H9 (cell line): ENCODE measurements around the gene BPIFA1. TPM values are rescaled to one million over a fixed set of nuclear protein-coding genes. Genes with fewer than 3 reads are reported as not detected.

Experiments
- DNase-seq: peaks from one replicate; pipeline ENCODE4 v3.0.0-alpha.2; 2017
- H2AFZ ChIP-seq: one replicate; pipeline ENCODE4 v1.6.1; 2013; ENCODE audit warnings: mild to moderate bottlenecking, low read length, control low read depth, moderate library complexity
- H2AK5ac ChIP-seq: 2 replicates; pipeline ENCODE4 v1.6.1; 2013; ENCODE audit warnings: low read length, control low read depth, mixed read lengths; ENCODE audit not compliant: insufficient read length
- H2BK120ac ChIP-seq: one replicate; pipeline ENCODE4 v1.6.1; 2013; ENCODE audit warnings: low read depth, mild to moderate bottlenecking, low read length, control low read depth, inconsistent platforms; ENCODE audit not compliant: poor library complexity, severe bottlenecking
- H2BK12ac ChIP-seq: 2 replicates; pipeline ENCODE4 v1.6.1; 2013; ENCODE audit warnings: low read length, control low read depth, mixed read lengths, low read depth; ENCODE audit not compliant: insufficient read length
- H2BK15ac ChIP-seq: 2 replicates; pipeline ENCODE4 v1.6.1; 2013; ENCODE audit warnings: low read depth, low read length, control low read depth
- H2BK20ac ChIP-seq: one replicate; pipeline ENCODE4 v1.6.1; 2013; ENCODE audit warnings: low read depth, mild to moderate bottlenecking, low read length, control low read depth, inconsistent platforms; ENCODE audit not compliant: poor library complexity, severe bottlenecking
- H2BK5ac ChIP-seq: 2 replicates; pipeline ENCODE4 v1.6.1; 2013; ENCODE audit warnings: low read length, control low read depth, mixed read lengths; ENCODE audit not compliant: insufficient read length
- H3K14ac ChIP-seq: 2 replicates; pipeline ENCODE4 v1.6.1; 2013; ENCODE audit warnings: low read length, control low read depth; ENCODE audit not compliant: insufficient read depth
- H3K18ac ChIP-seq: 2 replicates; pipeline ENCODE4 v1.6.1; 2013; ENCODE audit warnings: low read depth, mild to moderate bottlenecking, mixed read lengths, low read length, control low read depth; ENCODE audit not compliant: insufficient read length
- H3K23ac ChIP-seq: 2 replicates; pipeline ENCODE4 v1.6.1; 2013; ENCODE audit warnings: low read length, control low read depth, mixed read lengths, low read depth; ENCODE audit not compliant: insufficient read length
- H3K23me2 ChIP-seq: 2 replicates; pipeline ENCODE4 v1.6.1; 2013; ENCODE audit warnings: low read depth, mild to moderate bottlenecking, mixed read lengths, low read length, control low read depth; ENCODE audit not compliant: insufficient read length, poor library complexity, severe bottlenecking
- H3K27ac ChIP-seq: 2 replicates; pipeline ENCODE4 v1.5.1; 2013; ENCODE audit warnings: low read length, control low read depth, mixed read lengths, low read depth; ENCODE audit not compliant: insufficient read length
- H3K27me3 ChIP-seq: 2 replicates; pipeline ENCODE4 v1.6.1; 2013; ENCODE audit warnings: low read length, control low read depth, inconsistent platforms; ENCODE audit not compliant: insufficient read depth
- H3K4ac ChIP-seq: 2 replicates; pipeline ENCODE4 v1.6.1; 2013; ENCODE audit warnings: low read depth, mild to moderate bottlenecking, control low read depth, inconsistent platforms, low read length, moderate library complexity
- H3K4me1 ChIP-seq: 2 replicates; pipeline ENCODE4 v1.6.1; 2013; ENCODE audit warnings: low read length, control low read depth, inconsistent platforms; ENCODE audit not compliant: insufficient read depth
- H3K4me2 ChIP-seq: 2 replicates; pipeline ENCODE4 v1.6.1; 2013; ENCODE audit warnings: low read length, control low read depth, mixed read lengths; ENCODE audit not compliant: insufficient read length, insufficient read depth
- H3K56ac ChIP-seq: 2 replicates; pipeline ENCODE4 v1.6.1; 2013; ENCODE audit warnings: low read depth, mild to moderate bottlenecking, mixed read lengths, low read length, control low read depth; ENCODE audit not compliant: insufficient read length
- H3K79me1 ChIP-seq: 2 replicates; pipeline ENCODE4 v1.6.1; 2013; ENCODE audit warnings: low read depth, mild to moderate bottlenecking, moderate library complexity, low read length, control low read depth, inconsistent platforms; ENCODE audit not compliant: insufficient read depth, poor library complexity, severe bottlenecking
- H3K79me2 ChIP-seq: 2 replicates; pipeline ENCODE4 v1.6.1; 2013; ENCODE audit warnings: low read length, control low read depth, inconsistent platforms; ENCODE audit not compliant: insufficient read depth
- H3K9ac ChIP-seq: 2 replicates; pipeline ENCODE4 v1.6.1; 2013; ENCODE audit warnings: low read length, control low read depth, mixed read lengths; ENCODE audit not compliant: insufficient read length; ENCODE audit errors: extremely low read depth
- H3K9me3 ChIP-seq: one replicate; pipeline ENCODE4 v1.6.1; 2013; ENCODE audit warnings: low read depth, low read length, inconsistent platforms; ENCODE audit not compliant: control insufficient read depth
- H3T11ph ChIP-seq: one replicate; pipeline ENCODE4 v1.6.1; 2013; ENCODE audit warnings: mild to moderate bottlenecking, low read length, control low read depth, inconsistent platforms
- H4K20me1 ChIP-seq: one replicate; pipeline ENCODE4 v1.6.1; 2013; ENCODE audit not compliant: control insufficient read depth, insufficient read length, insufficient read depth
- H4K5ac ChIP-seq: 2 replicates; pipeline ENCODE4 v1.6.1; 2013; ENCODE audit warnings: low read depth, mild to moderate bottlenecking, mixed read lengths, low read length, control low read depth; ENCODE audit not compliant: insufficient read length
- H4K8ac ChIP-seq: replicated peaks from 2 replicates; pipeline ENCODE4 v1.6.1; 2013; ENCODE audit warnings: low read length, control low read depth, mixed read lengths, low read depth; ENCODE audit not compliant: insufficient read length
- H4K91ac ChIP-seq: 2 replicates; pipeline ENCODE4 v1.6.1; 2013; ENCODE audit warnings: low read depth, mild to moderate bottlenecking, moderate library complexity, mixed read lengths, low read length, control low read depth; ENCODE audit not compliant: insufficient read length
- H3K27ac Mint-ChIP-seq, 3 experiments: 2 replicates in 2 of 3; 3 replicates in 1 of 3; pipeline ENCODE4 v1.8.0; 2020 to 2021; ENCODE audit warnings: mixed read lengths in 3 of 3, mild to moderate bottlenecking in 1 of 3, moderate library complexity in 1 of 3
- H3K27me3 Mint-ChIP-seq: 2 replicates; pipeline ENCODE4 v1.8.0; 2021; ENCODE audit warnings: low read depth, mild to moderate bottlenecking, moderate library complexity, mixed read lengths
- H3K36me3 Mint-ChIP-seq, 3 experiments: 2 replicates in 2 of 3; 3 replicates in 1 of 3; pipeline ENCODE4 v1.8.0; 2020 to 2021; ENCODE audit warnings: low read depth in 3 of 3, mixed read lengths in 3 of 3; ENCODE audit not compliant: insufficient read depth in 1 of 3
- H3K4me1 Mint-ChIP-seq, 2 experiments: 2 replicates each; pipeline ENCODE4 v1.8.0; 2020; ENCODE audit warnings: mixed read lengths in 2 of 2
- H3K4me3 Mint-ChIP-seq, 2 experiments: 2 replicates in 1 of 2; 3 replicates in 1 of 2; pipeline ENCODE4 v1.8.0; 2020 to 2021; ENCODE audit warnings: mild to moderate bottlenecking in 2 of 2, mixed read lengths in 2 of 2, moderate library complexity in 1 of 2
- H3K9me3 Mint-ChIP-seq, 2 experiments: 2 replicates in 1 of 2; 3 replicates in 1 of 2; pipeline ENCODE4 v1.8.0; 2020; ENCODE audit warnings: mild to moderate bottlenecking in 2 of 2, mixed read lengths in 2 of 2, moderate library complexity in 1 of 2
- whole genome bisulfite sequencing: extraction: QIAGEN DNeasy Blood & Tissue Kit; methylation state at CpG from one replicate; pipeline ENCODE4 v1.1.7; 2013; ENCODE audit warnings: missing lambda C conversion rate, low lambda C conversion rate, mixed read lengths; ENCODE audit not compliant: insufficient read length; ENCODE audit errors: extremely low coverage; 5-methylcytosine and 5-hydroxymethylcytosine counted together
- total RNA-seq: library from RNA; stranded (reverse); gene quantifications from 2 replicates; pipeline ENCODE4 v1.2.1, GENCODE V29; 2021
- TF ChIP-seq, protein P1 (sequence below): fragments of 200-600 bp; sonication (generic); conservative IDR thresholded peaks from 3 replicates; pipeline ENCODE4 v1.8.0; 2021; ENCODE audit warnings: antibody characterized with exemption, mild to moderate bottlenecking

Gene BPIFA1
- total RNA-seq, 1 experiment from 2014 or later, result not detected

- no peak overlapping the region for H3K14ac ChIP-seq
- no peak overlapping the region for H3K9ac ChIP-seq
- no peaks in the 10 kb centered on the region for H3K23me2 ChIP-seq
- H3K79me2 ChIP-seq, result no peaks in the 10 kb centered on the region
- H3K18ac ChIP-seq, result no peak overlapping the region
- H3K79me1 ChIP-seq, result no peaks in the 10 kb centered on the region
- no peak overlapping the region for H4K5ac ChIP-seq
- Mint-ChIP-seq H3K4me1 (peaks cover 24 to 39% of the 10 kb centered on the region in 2 experiments), H3K27ac (peak overlapping the region in 2 of 3 experiments; percentile 47 to 66; a peak in 2 of 7 replicates), H3K4me3 (no peak overlapping the region), H3K27me3 (peaks cover 11% of the 10 kb centered on the region), H3K36me3 (no peaks in the 10 kb centered on the region), H3K9me3 (no peaks in the 10 kb centered on the region)
- H4K20me1 ChIP-seq, result no peaks in the 10 kb centered on the region
- H2BK20ac ChIP-seq, result no peak overlapping the region
- TF ChIP-seq, protein P1, sequence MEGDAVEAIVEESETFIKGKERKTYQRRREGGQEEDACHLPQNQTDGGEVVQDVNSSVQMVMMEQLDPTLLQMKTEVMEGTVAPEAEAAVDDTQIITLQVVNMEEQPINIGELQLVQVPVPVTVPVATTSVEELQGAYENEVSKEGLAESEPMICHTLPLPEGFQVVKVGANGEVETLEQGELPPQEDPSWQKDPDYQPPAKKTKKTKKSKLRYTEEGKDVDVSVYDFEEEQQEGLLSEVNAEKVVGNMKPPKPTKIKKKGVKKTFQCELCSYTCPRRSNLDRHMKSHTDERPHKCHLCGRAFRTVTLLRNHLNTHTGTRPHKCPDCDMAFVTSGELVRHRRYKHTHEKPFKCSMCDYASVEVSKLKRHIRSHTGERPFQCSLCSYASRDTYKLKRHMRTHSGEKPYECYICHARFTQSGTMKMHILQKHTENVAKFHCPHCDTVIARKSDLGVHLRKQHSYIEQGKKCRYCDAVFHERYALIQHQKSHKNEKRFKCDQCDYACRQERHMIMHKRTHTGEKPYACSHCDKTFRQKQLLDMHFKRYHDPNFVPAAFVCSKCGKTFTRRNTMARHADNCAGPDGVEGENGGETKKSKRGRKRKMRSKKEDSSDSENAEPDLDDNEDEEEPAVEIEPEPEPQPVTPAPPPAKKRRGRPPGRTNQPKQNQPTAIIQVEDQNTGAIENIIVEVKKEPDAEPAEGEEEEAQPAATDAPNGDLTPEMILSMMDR, result no peak
- no peak overlapping the region for H4K8ac ChIP-seq
- no peak overlapping the region for H2BK120ac ChIP-seq
- no peak for DNase-seq
- H2BK12ac ChIP-seq, result no peak overlapping the region
- no peak overlapping the region for H3K27ac ChIP-seq
- H3K23ac ChIP-seq, result no peak overlapping the region
- H2AK5ac ChIP-seq, result no peak overlapping the region
- H3K56ac ChIP-seq, result no peak overlapping the region
- no peaks in the 10 kb centered on the region for H3K9me3 ChIP-seq
- no CpG with 5 or more reads among the region's 7 CpGs for WGBS
- no peak overlapping the region for H3K4me2 ChIP-seq
- H3K27me3 ChIP-seq, result no peaks in the 10 kb centered on the region
- H2BK15ac ChIP-seq, result no peak overlapping the region
- no peak overlapping the region for H3T11ph ChIP-seq
- no peak overlapping the region for H2BK5ac ChIP-seq
- H3K4me1 ChIP-seq, result no peaks in the 10 kb centered on the region; the same call in 1 of the 2 replicates
- no peak overlapping the region for H2AFZ ChIP-seq
- no peak overlapping the region for H3K4ac ChIP-seq
- H4K91ac ChIP-seq, result no peak overlapping the region
Observed at GRCh38 chr20:33280775-33281174, 45.0 kb downstream of the BPIFA1 start.
